GM12878 (cell line): ENCODE measurements around the gene ARID5B. TPM values are rescaled to one million over a fixed set of nuclear protein-coding genes. Genes with fewer than 3 reads are reported as not detected.

Experiments
- ATAC-seq: fragments of 200-7000 bp; cut with Tn5 transposase; 3 replicates; pipeline ENCODE4 v1.9.1; 2020; ENCODE audit warnings: mild to moderate bottlenecking, moderate library complexity
- BruUV-seq: library from RNA; stranded (reverse); fragments of 400-500 nt; replicated peaks from 2 replicates; lab custom pipeline; 2021; lab: Mats Ljungman, UMichigan
- CTCF ChIA-PET: fragments of 300-600 bp; sonication (Branson Sonifier 250); formaldehyde crosslinking; extraction: SDS; loops from one replicate; lab custom pipeline; 2021; ENCODE audit warnings: inconsistent platforms; lab: Yijun Ruan, JAX
- POLR2A ChIA-PET: fragments of 350-600 bp; formaldehyde crosslinking; extraction: SDS; loops from one replicate; lab custom pipeline; 2021; ENCODE audit warnings: inconsistent platforms; lab: Charles Lee
- RAD21 ChIA-PET: fragments of 300-600 bp; sonication (Branson Sonifier 250); formaldehyde crosslinking; loops from one replicate; lab custom pipeline; 2023; ENCODE audit warnings: antibody characterized with exemption; ENCODE audit not compliant: unreplicated experiment; lab: Charles Lee
- SMC1A ChIA-PET: fragments of 300-600 bp; sonication (Branson Sonifier 250); formaldehyde crosslinking; loops from one replicate; lab custom pipeline; 2023; ENCODE audit not compliant: unreplicated experiment, uncharacterized antibody; lab: Charles Lee
- DNase-seq: peaks from one replicate; pipeline ENCODE4 v3.0.0-alpha.2; 2011; ENCODE audit warnings: low read depth, low spot score
- FAIRE-seq: peaks from 3 replicates; lab custom pipeline; 2011; peaks lifted over from hg19 to GRCh38; lab: Jason Lieb, UNC
- H2AFZ ChIP-seq: 2 replicates; pipeline ENCODE4 v1.6.0; 2011; ENCODE audit warnings: low read depth, low read length, control low read depth; ENCODE audit not compliant: control insufficient read depth
- H3K27ac ChIP-seq: 2 replicates; pipeline ENCODE4 v1.5.1; 2011; ENCODE audit warnings: control low read depth; ENCODE audit not compliant: control insufficient read depth, insufficient read depth
- H3K27me3 ChIP-seq, 2 experiments: replicated peaks in 1 of 2; 2 replicates each; pipeline versions ENCODE4 v1.6.0 to v1.6.1; 2011; ENCODE audit warnings: low read length in 1 of 2; ENCODE audit not compliant: control insufficient read depth in 2 of 2, insufficient read depth in 2 of 2
- H3K36me3 ChIP-seq, 2 experiments: 2 replicates each; pipeline ENCODE4 v1.5.1; 2011; ENCODE audit warnings: low read length in 1 of 2; ENCODE audit not compliant: control insufficient read depth in 2 of 2, insufficient read depth in 2 of 2
- H3K4me1 ChIP-seq: 2 replicates; pipeline ENCODE4 v1.6.1; 2011; ENCODE audit warnings: mild to moderate bottlenecking, low read length, moderate library complexity, mixed read lengths; ENCODE audit not compliant: control insufficient read depth, insufficient read depth
- H3K4me2 ChIP-seq: 2 replicates; pipeline ENCODE4 v1.6.0; 2011; ENCODE audit warnings: control low read depth; ENCODE audit not compliant: control insufficient read depth, insufficient read depth
- H3K4me3 ChIP-seq: fragments of 200-600 bp; sonication (generic); 2 replicates; pipeline ENCODE4 v1.5.1; 2016
- H3K79me2 ChIP-seq: 2 replicates; pipeline ENCODE4 v1.6.0; 2011; ENCODE audit warnings: low read length; ENCODE audit not compliant: control insufficient read depth, insufficient read depth
- H3K9ac ChIP-seq: 2 replicates; pipeline ENCODE4 v1.8.0; 2011; ENCODE audit warnings: low read length, control low read depth, mixed read lengths; ENCODE audit not compliant: control insufficient read depth, insufficient read depth
- H3K9me3 ChIP-seq: replicated peaks from 3 replicates; pipeline ENCODE4 v1.5.1; 2011; ENCODE audit warnings: mild to moderate bottlenecking, low read length; ENCODE audit not compliant: control insufficient read depth, insufficient read depth
- H4K20me1 ChIP-seq: 2 replicates; pipeline ENCODE4 v1.6.0; 2011; ENCODE audit not compliant: control insufficient read depth, insufficient read depth
- ATF7 ChIP-seq: fragments of 450-650 bp; IDR thresholded peaks from 2 replicates; pipeline ENCODE4 v1.6.1; 2016; ENCODE audit warnings: low read depth, mild to moderate bottlenecking
- FOXK2 ChIP-seq: fragments of 450-650 bp; IDR thresholded peaks from 2 replicates; pipeline ENCODE4 v1.6.1; 2017; ENCODE audit warnings: mild to moderate bottlenecking, moderate library complexity
- HDAC2 ChIP-seq: fragments of 200-600 bp; sonication (generic); IDR thresholded peaks from 2 replicates; pipeline ENCODE4 v1.6.1; 2017
- NFYB ChIP-seq: IDR thresholded peaks from 2 replicates; pipeline ENCODE4 v1.6.1; 2011; ENCODE audit warnings: low read depth, mild to moderate bottlenecking, low read length, improper control_type of control experiment, moderate library complexity; ENCODE audit not compliant: insufficient read depth
- NR2C2 ChIP-seq: IDR thresholded peaks from 2 replicates; pipeline ENCODE4 v1.6.1; 2011; ENCODE audit warnings: borderline replicate concordance, low read depth; ENCODE audit not compliant: control insufficient read depth, insufficient read length
- PAX5 ChIP-seq: IDR thresholded peaks from 2 replicates; pipeline ENCODE4 v1.6.1; 2011; ENCODE audit warnings: low read depth, low read length, borderline replicate concordance
- ZNF384 ChIP-seq: IDR thresholded peaks from 2 replicates; pipeline ENCODE4 v1.6.1; 2012; ENCODE audit warnings: low read depth, mild to moderate bottlenecking, low read length, improper control_type of control experiment, borderline replicate concordance
- WGBS: methylation state at CpG from one replicate; pipeline ENCODE4 v1.1.6; 2016; ENCODE audit warnings: low lambda C conversion rate; ENCODE audit not compliant: insufficient replicate concordance, insufficient coverage; ENCODE audit errors: missing lambda C conversion rate; 5-methylcytosine and 5-hydroxymethylcytosine counted together
- in situ Hi-C: fragments of 300-500 bp; cut with MboI; formaldehyde crosslinking; loops from 9 replicates; pipeline ENCODE4 v1.14.3; 2018; ENCODE audit warnings: mixed read lengths
- intact Hi-C: fragments of 100-400 bp; cut with micrococcal nuclease; formaldehyde crosslinking; loops from one replicate; pipeline ENCODE4 v1.14.2; 2022; ENCODE audit not compliant: unreplicated experiment
- polyA plus RNA-seq, 11 experiments: library from polyadenylated mRNA; depleted of rRNA in 4 of 11; unstranded in 6 of 11; stranded (reverse) in 5 of 11; fragments of >200 nt; fragmentation: Nextera tagmentation in 4 of 11; fragmentation: Illumina TruSeq in 1 of 11; extraction: Ambion mirVana in 4 of 11; extraction: Trizol in 1 of 11; gene quantifications; 1 replicate in 1 of 11; 2 replicates in 10 of 11; pipeline versions ENCODE4 v1.2.1 to v1.2.3, GENCODE V29; 2011 to 2016; ENCODE audit warnings: inconsistent platforms in 2 of 11, missing spikeins in 2 of 11, low read depth in 1 of 11
- total RNA-seq, 4 experiments: library from RNA; depleted of rRNA in 3 of 4; stranded (reverse); fragments of >200 nt in 3 of 4; fragmentation: Illumina TruSeq in 1 of 4; extraction: Trizol in 1 of 4; gene quantifications; 2 replicates each; pipeline versions ENCODE4 v1.2.1 to v1.2.3, GENCODE V29; 2013 to 2021
- TF ChIP-seq, protein P1 (sequence below): fragments of 450-650 bp; IDR thresholded peaks from 2 replicates; pipeline ENCODE4 v1.6.1; 2017; ENCODE audit warnings: mild to moderate bottlenecking, low read depth, inconsistent platforms; ENCODE audit not compliant: poor library complexity, severe bottlenecking
- TF ChIP-seq, protein P2 (sequence below): IDR thresholded peaks from 2 replicates; pipeline ENCODE4 v1.6.1; 2012; ENCODE audit warnings: low read depth, low read length, improper control_type of control experiment

Gene ARID5B
- total and polyA plus RNA-seq, 10 of the 15 experiments (the other 5 are each of a cell fraction or from before 2014, with no cell fraction given), result 2.7 to 8.5 (median 6.1) TPM

DNA sequence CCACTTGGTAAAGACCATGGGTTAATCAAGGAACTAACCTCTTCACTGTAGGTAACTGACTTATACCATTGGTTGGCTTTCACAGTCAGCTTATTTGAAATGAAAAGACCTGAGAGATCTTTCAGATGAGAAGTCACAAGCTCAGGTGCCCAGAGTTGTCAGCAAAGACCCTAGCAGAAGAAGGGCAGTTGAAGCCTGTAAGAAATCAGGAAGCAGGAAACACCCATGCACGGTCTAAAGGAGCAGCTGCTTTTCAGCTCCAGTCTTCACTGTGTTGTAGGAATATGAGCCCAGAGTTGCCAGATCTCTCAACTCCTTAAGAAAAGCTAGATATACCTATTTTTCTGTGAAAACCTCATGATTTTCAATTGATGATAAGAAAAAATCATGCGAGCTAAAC is 130.0 kb downstream of the ARID5B start:
- Histone ChIP-seq H3K4me3 (no peak overlapping the region), H3K4me2 (no peak overlapping the region), H3K36me3 (peaks cover 0 to 3% of the 10 kb centered on the region in 2 experiments; a peak in 1 of 4 replicates), H2AFZ (no peak overlapping the region), H3K79me2 (no peaks in the 10 kb centered on the region; the same call in 1 of the 2 replicates), H3K27ac (no peak overlapping the region), H3K4me1 (no peaks in the 10 kb centered on the region), H3K9ac (no peak overlapping the region), H4K20me1 (no peaks in the 10 kb centered on the region), H3K9me3 (no peaks in the 10 kb centered on the region), H3K27me3 (no peaks in the 10 kb centered on the region)
- POLR2A ChIA-PET, result interaction anchor here (0.6 kb wide), 1 partner anchor 1225 kb away, joined by 3 read pairs; no protein-coding TSS in a partner anchor
- SMC1A ChIA-PET, result interaction anchor here (0.6 kb wide), 1 partner anchor 213 kb away, joined by 3 read pairs; no protein-coding TSS in a partner anchor
- in situ Hi-C loops, result no loop called here
- CTCF ChIA-PET, result interaction anchor here (1.1 to 1.5 kb wide), 2 partner anchors 21 to 134 kb away, joined by 3 to 5 read pairs; no protein-coding TSS in a partner anchor
- FAIRE-seq, result no peak
- TF ChIP-seq ATF7, result no peak
- no peak for TF ChIP-seq PAX5
- TF ChIP-seq, protein P1, sequence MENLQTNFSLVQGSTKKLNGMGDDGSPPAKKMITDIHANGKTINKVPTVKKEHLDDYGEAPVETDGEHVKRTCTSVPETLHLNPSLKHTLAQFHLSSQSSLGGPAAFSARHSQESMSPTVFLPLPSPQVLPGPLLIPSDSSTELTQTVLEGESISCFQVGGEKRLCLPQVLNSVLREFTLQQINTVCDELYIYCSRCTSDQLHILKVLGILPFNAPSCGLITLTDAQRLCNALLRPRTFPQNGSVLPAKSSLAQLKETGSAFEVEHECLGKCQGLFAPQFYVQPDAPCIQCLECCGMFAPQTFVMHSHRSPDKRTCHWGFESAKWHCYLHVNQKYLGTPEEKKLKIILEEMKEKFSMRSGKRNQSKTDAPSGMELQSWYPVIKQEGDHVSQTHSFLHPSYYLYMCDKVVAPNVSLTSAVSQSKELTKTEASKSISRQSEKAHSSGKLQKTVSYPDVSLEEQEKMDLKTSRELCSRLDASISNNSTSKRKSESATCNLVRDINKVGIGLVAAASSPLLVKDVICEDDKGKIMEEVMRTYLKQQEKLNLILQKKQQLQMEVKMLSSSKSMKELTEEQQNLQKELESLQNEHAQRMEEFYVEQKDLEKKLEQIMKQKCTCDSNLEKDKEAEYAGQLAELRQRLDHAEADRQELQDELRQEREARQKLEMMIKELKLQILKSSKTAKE, result no peak
- no peak for TF ChIP-seq HDAC2
- TF ChIP-seq NFYB, result no peak
- TF ChIP-seq, protein P2, sequence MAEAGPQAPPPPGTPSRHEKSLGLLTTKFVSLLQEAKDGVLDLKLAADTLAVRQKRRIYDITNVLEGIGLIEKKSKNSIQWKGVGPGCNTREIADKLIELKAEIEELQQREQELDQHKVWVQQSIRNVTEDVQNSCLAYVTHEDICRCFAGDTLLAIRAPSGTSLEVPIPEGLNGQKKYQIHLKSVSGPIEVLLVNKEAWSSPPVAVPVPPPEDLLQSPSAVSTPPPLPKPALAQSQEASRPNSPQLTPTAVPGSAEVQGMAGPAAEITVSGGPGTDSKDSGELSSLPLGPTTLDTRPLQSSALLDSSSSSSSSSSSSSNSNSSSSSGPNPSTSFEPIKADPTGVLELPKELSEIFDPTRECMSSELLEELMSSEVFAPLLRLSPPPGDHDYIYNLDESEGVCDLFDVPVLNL, result no peak
- TF ChIP-seq ZNF384, result no peak
- TF ChIP-seq NR2C2, result no peak
- TF ChIP-seq FOXK2, result no peak
- DNase-seq, result no peak
- no peak for ATAC-seq
- RAD21 ChIA-PET, result no interaction called here
- intact Hi-C loops, result loop anchor here (10.0 kb wide), 1 partner anchor 277 kb away; no protein-coding TSS in a partner anchor
- WGBS, result 64% methylated on average over 2 of the region's 2 CpGs
- no TSS peak for BruUV-seq
